Gastroesophageal sphincter (tissue), 4 donors: ENCODE results near the gene CDK1. TPM values are rescaled to one million over a fixed set of nuclear protein-coding genes. Genes with fewer than 3 reads are reported as not detected.

ENCODE experiments used
- ATAC-seq: fragments of 150-250 bp; one replicate; pipeline ENCODE4 v1.9.1; 2016; ENCODE audit warnings: mild to moderate bottlenecking, moderate library complexity
- H3K27ac ChIP-seq, 4 donors: fragments of 200-600 bp; sonication (generic) in 3 of 4; 1 replicate in 3 of 4; 2 replicates in 1 of 4; pipeline ENCODE4 v1.5.1; 2016 to 2019
- H3K27me3 ChIP-seq: fragments of 200-600 bp; sonication (generic); one replicate; pipeline ENCODE4 v1.5.1; 2019
- H3K36me3 ChIP-seq, 2 donors: fragments of 200-600 bp; sonication (generic); one replicate each; pipeline ENCODE4 v1.5.1; 2019; ENCODE audit warnings: control low read depth in 1 of 2
- H3K4me1 ChIP-seq, 3 donors: fragments of 200-600 bp; sonication (generic); 1 replicate in 2 of 3; 2 replicates in 1 of 3; pipeline ENCODE4 v1.5.1; 2016 to 2019; ENCODE audit warnings: control low read depth in 2 of 3
- H3K4me3 ChIP-seq, 2 donors: fragments of 200-600 bp; sonication (generic); one replicate each; pipeline ENCODE4 v1.5.1; 2019; ENCODE audit warnings: mild to moderate bottlenecking in 1 of 2, moderate library complexity in 1 of 2
- H3K9me3 ChIP-seq, 3 donors: fragments of 200-600 bp; sonication (generic); one replicate each; pipeline ENCODE4 v1.5.1; 2017 to 2019; ENCODE audit warnings: control low read depth in 2 of 3
- CTCF ChIP-seq, 4 experiments: fragments of 200-600 bp in 2 of 4; fragments of 450-650 bp in 2 of 4; sonication (generic) in 1 of 4; IDR thresholded peaks; one replicate each; pipeline ENCODE4 v1.5.1; 2017 to 2019; ENCODE audit warnings: antibody characterized with exemption in 4 of 4, mild to moderate bottlenecking in 2 of 4, moderate library complexity in 2 of 4
- EP300 ChIP-seq: sonication (generic); formaldehyde crosslinking; IDR thresholded peaks from one replicate; pipeline ENCODE4 v1.6.1; 2017; ENCODE audit warnings: antibody characterized with exemption, mild to moderate bottlenecking
- POLR2A ChIP-seq, 2 donors: fragments of 450-650 bp; IDR thresholded peaks; one replicate each; pipeline ENCODE4 v1.6.1; 2017; ENCODE audit warnings: antibody characterized with exemption in 2 of 2, mild to moderate bottlenecking in 2 of 2, moderate library complexity in 1 of 2
- POLR2AphosphoS5 ChIP-seq: sonication (generic); formaldehyde crosslinking; IDR thresholded peaks from one replicate; pipeline ENCODE4 v1.6.1; 2017; ENCODE audit warnings: antibody characterized with exemption
- WGBS, 2 donors: methylation state at CpG; one replicate each; pipeline ENCODE4 v1.1.5; 2018; ENCODE audit warnings: low coverage in 1 of 2; 5-methylcytosine and 5-hydroxymethylcytosine counted together
- total RNA-seq, 4 donors: library from RNA; depleted of rRNA; stranded (reverse); fragments of >200 nt; gene quantifications; one replicate each; pipeline ENCODE4 v1.1.0, GENCODE V29; 2016

The CDK1 gene
- total RNA-seq, 4 donors from 2014 or later, result 0.40 to 6.9 (median 1.3) TPM

- Histone ChIP-seq H3K4me3 (no peak overlapping the region), H3K27me3 (no peaks in the 10 kb centered on the region), H3K4me1 (no peaks in the 10 kb centered on the region), H3K27ac (no peak overlapping the region), H3K36me3 (no peaks in the 10 kb centered on the region), H3K9me3 (no peaks in the 10 kb centered on the region)
- 23 to 40% methylated on average over 1 to 3 of the region's 3 CpGs for WGBS, 2 donors
- no peak for ATAC-seq
- TF ChIP-seq POLR2AphosphoS5 (no peak), CTCF (IDR thresholded peaks at IDR 0.05) (no peak), EP300 (no peak), POLR2A (IDR thresholded peaks at IDR 0.05) (no peak)
Measured at GRCh38 chr10:60757420-60757895, 20.8 kb upstream of the CDK1 start.

GRCh38 chr10:60759181-60759580 lies 19.1 kb upstream of the CDK1 start:
- no peak for ATAC-seq
- TF ChIP-seq POLR2AphosphoS5 (no peak), CTCF (IDR thresholded peaks at IDR 0.05) (no peak), EP300 (no peak), POLR2A (IDR thresholded peaks at IDR 0.05) (no peak)
- Histone ChIP-seq H3K27ac (no peak overlapping the region), H3K4me1 (no peaks in the 10 kb centered on the region), H3K4me3 (no peak overlapping the region), H3K9me3 (no peaks in the 10 kb centered on the region), H3K27me3 (no peaks in the 10 kb centered on the region), H3K36me3 (no peaks in the 10 kb centered on the region)
- WGBS, 2 donors, result 80 to 87% methylated on average over 3 to 6 of the region's 6 CpGs

GRCh38 chr10:60760711-60761210 lies 17.5 kb upstream of the CDK1 start:
- Histone ChIP-seq H3K4me1 (no peaks in the 10 kb centered on the region), H3K4me3 (no peak overlapping the region), H3K27ac (no peak overlapping the region), H3K9me3 (no peaks in the 10 kb centered on the region), H3K36me3 (no peaks in the 10 kb centered on the region), H3K27me3 (no peaks in the 10 kb centered on the region)
- ATAC-seq, result no peak
- TF ChIP-seq POLR2A (IDR thresholded peaks at IDR 0.05), result no peak

- Histone ChIP-seq H3K9me3 (no peaks in the 10 kb centered on the region), H3K27me3 (no peaks in the 10 kb centered on the region), H3K27ac (no peak overlapping the region), H3K4me1 (no peaks in the 10 kb centered on the region), H3K36me3 (no peaks in the 10 kb centered on the region), H3K4me3 (no peak overlapping the region)
- TF ChIP-seq POLR2A (IDR thresholded peaks at IDR 0.05) (no peak), POLR2AphosphoS5 (no peak), EP300 (no peak), CTCF (IDR thresholded peaks at IDR 0.05) (no peak)
- no peak for ATAC-seq
- WGBS, 2 donors, result 100% methylated on average over 1 of the region's 1 CpG
Measured at GRCh38 chr10:60762554-60762953, 15.7 kb upstream of the CDK1 start.

GRCh38 chr10:60767424-60767823 lies 10.9 kb upstream of the CDK1 start:
- no peak overlapping the region for H3K27ac ChIP-seq
- ATAC-seq, result no peak
- H3K4me3 ChIP-seq, result no peak overlapping the region
- no peaks in the 10 kb centered on the region for H3K4me1 ChIP-seq
- no peaks in the 10 kb centered on the region for H3K9me3 ChIP-seq
- TF ChIP-seq CTCF (IDR thresholded peaks at IDR 0.05), result no peak
- no peak for TF ChIP-seq POLR2AphosphoS5
- no peak for TF ChIP-seq POLR2A (IDR thresholded peaks at IDR 0.05)
- H3K27me3 ChIP-seq, result no peaks in the 10 kb centered on the region
- H3K36me3 ChIP-seq, result no peaks in the 10 kb centered on the region
- 60 to 80% methylated on average over 1 to 5 of the region's 6 CpGs for WGBS, 2 donors
